Fibroblast of mammary gland (primary cell): ENCODE data around the gene PSMD8.

Experiments used
- DNase-seq: peaks from one replicate; pipeline ENCODE4 v3.0.0-alpha.2; 2010; ENCODE audit warnings: low read depth
- H3K4me3 ChIP-seq: 2 replicates; pipeline ENCODE4 v1.5.1; 2011; ENCODE audit warnings: low read depth, mild to moderate bottlenecking, low read length, moderate library complexity; ENCODE audit not compliant: control insufficient read depth
- TF ChIP-seq, protein P1 (sequence below): conservative IDR thresholded peaks from 2 replicates; pipeline ENCODE4 v1.5.1; 2011; ENCODE audit warnings: low read depth, low read length, inconsistent platforms; ENCODE audit not compliant: control insufficient read depth, insufficient read depth

PSMD8 gene

GRCh38 chr19:38417146-38417543 lies 42.8 kb downstream of the PSMD8 start:
- no peak for DNase-seq
- no peak overlapping the region for H3K4me3 ChIP-seq
- TF ChIP-seq, protein P1, sequence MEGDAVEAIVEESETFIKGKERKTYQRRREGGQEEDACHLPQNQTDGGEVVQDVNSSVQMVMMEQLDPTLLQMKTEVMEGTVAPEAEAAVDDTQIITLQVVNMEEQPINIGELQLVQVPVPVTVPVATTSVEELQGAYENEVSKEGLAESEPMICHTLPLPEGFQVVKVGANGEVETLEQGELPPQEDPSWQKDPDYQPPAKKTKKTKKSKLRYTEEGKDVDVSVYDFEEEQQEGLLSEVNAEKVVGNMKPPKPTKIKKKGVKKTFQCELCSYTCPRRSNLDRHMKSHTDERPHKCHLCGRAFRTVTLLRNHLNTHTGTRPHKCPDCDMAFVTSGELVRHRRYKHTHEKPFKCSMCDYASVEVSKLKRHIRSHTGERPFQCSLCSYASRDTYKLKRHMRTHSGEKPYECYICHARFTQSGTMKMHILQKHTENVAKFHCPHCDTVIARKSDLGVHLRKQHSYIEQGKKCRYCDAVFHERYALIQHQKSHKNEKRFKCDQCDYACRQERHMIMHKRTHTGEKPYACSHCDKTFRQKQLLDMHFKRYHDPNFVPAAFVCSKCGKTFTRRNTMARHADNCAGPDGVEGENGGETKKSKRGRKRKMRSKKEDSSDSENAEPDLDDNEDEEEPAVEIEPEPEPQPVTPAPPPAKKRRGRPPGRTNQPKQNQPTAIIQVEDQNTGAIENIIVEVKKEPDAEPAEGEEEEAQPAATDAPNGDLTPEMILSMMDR = no peak

DNA sequence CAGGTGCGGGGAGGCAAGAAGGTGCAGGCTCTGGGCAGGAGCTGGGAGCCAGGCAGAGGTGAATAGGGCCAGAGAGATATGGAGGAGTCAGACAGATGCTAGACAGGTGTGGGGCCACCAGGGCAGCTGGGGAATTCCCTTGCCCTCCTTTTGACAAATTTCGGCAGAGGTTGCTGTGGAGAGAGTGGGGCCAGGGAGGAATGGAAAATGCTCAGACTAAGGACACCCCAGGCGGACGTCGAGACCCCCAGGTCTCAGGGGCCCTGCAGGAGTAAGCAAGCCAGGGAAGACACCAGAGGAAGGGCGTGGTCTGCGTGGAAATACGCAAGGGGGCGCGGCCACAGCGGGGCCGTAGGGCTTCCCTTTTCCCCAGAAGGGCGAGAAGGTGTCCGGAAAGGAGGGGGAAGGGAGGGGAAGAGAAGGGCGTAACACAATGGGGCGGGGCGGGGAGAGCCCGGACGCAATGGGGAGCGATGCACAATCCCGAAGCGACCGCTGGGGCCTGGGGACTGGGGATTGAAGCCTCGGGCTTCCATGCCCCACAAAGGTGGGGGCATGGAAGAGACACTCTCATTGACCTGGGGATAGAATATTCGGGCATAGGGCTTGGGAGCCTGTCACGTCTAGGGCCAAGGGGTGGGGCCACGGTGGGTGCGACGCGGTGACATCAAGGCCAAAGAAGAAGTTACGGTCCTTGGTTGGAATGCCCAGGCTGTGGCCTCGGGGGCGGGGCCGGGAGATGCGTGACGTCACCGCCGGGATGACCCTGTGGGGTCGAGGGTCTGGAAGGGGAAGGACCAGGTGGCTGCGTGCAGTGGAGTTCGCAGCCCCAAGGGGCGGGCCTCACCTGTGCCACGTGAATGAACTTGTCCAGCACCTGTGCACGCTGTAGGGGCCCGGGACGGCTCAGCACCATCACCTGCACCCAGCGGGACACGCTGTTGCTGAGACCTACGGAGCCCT lies 43.5 kb downstream of the PSMD8 start:
- H3K4me3 ChIP-seq = no peak overlapping the region
- no peak for DNase-seq
- TF ChIP-seq, protein P1 = no peak

DNA sequence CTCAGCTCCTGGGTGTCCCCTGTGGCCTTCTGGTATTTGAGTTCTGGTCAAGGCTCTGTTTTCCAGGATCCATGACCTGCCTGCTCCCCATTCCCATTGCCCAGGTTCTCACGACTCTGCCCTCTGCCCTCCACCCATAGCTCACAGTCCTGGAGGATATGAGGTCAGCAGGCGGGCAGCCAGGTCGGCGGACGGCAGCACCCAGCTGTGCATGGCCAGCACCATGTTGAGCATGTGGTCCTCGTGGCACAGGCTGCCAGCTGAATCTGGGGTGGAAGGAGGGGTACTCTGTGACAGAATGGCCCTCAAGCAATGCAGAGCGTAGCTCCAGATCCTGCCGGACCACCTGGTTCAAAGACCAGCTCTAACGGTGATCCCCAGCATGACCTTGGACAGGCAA lies 46.6 kb downstream of the PSMD8 start:
- TF ChIP-seq, protein P1 = no peak
- no peak for DNase-seq
- H3K4me3 ChIP-seq = no peak overlapping the region

GRCh38 chr19:38421856-38422255 lies 47.5 kb downstream of the PSMD8 start:
- TF ChIP-seq, protein P1 = no peak
- no peak overlapping the region for H3K4me3 ChIP-seq
- no peak for DNase-seq

DNA sequence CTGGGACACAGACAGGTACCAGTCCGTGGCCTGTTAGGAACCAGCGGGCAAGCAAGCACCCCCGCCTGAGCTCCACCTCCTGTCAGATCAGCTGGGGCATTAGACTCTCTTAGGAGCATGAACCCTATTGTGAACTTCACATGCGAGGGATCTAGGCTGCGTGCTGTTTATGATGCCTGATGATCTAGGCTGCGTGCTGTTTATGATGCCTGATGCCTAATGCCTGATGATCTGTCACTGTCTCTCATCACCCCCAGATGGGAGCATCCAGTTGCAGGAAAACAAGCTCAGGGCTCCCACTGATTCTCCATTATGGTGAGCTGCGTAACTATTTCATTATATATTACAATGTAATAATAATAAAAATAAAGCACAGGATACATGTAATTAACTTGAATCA lies 48.1 kb downstream of the PSMD8 start:
- no peak for DNase-seq
- TF ChIP-seq, protein P1 = no peak
- H3K4me3 ChIP-seq = no peak overlapping the region

DNA sequence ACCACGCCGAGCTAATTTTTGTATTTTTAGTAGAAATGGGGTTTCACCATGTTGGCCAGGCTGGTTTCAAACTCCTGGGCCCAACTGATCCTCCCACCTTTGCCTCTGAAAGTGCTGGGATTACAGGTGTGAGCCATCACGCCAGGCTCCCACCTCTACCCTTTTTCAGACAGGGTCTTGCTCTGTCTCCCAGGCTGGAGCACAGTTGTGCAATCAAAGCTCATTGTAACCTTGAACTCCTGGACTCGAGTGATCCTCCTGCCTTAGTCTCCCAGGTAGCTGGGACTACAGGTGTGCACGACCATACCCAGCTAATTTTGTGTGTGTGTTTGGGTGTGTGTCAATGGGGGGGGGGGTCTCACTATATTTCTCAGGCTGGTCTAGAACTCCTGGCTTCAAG lies 49.9 kb downstream of the PSMD8 start:
- no peak for DNase-seq
- no peak overlapping the region for H3K4me3 ChIP-seq
- TF ChIP-seq, protein P1 = no peak
